ENCODE data around the gene ITPR3. TPM values are rescaled to one million over a fixed set of nuclear protein-coding genes. Genes with fewer than 3 reads are reported as not detected.

Gene ITPR3
- total RNA-seq, 1 experiment from 2014 or later, result 103 TPM

DNA sequence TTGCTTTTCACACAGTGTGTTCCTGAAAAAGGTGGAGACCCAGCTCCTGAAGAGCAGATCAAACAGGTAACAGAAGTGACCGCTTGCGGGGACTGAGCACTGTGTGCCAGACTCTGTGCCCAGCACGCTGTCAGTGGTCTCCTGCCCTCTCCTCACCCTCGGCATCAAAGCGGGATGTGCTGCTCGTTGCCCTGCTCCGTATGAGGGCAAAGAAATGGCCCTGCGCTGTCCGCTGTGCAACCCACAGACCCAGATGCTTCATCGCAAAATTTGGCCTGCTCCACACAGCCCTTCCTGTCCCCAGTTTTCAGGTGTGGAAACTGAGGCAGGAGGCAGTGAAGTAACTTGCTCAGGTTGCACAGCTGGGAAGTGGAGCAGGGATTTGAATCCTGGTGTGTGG, 76.7 kb downstream of the ITPR3 start:
- POLR2A ChIA-PET, result no interaction called here
- DNase-seq (ENCODE audit: low read depth, low spot score) (no peak), ATAC-seq (no peak)
- Histone ChIP-seq H3K9ac (ENCODE audit: low read length) (no peak overlapping the region), H3K4me2 (ENCODE audit: low read length) (no peak overlapping the region), H2AFZ (ENCODE audit: low read depth, low read length, poor library complexity, severe bottlenecking) (no peak overlapping the region), H3K4me1 (ENCODE audit: control insufficient read depth in 1 of 2, insufficient read depth in 2 of 2, low read length in 2 of 2) (peaks cover 4 to 11% of the 10 kb centered on the region in 2 experiments; a peak in 3 of 4 replicates), H4K20me1 (ENCODE audit: insufficient read depth) (no peaks in the 10 kb centered on the region), H3K79me2 (ENCODE audit: insufficient read depth, low read length) (peaks cover 9% of the 10 kb centered on the region; the same call in 1 of the 2 replicates), H3K9me2 (ENCODE audit: insufficient read depth) (no peaks in the 10 kb centered on the region), H3K9me3 (ENCODE audit: control insufficient read depth in 1 of 2, insufficient read depth in 1 of 2, low read depth in 1 of 2, low read length in 2 of 2) (no peaks in the 10 kb centered on the region), H3K4me3 (replicated peaks in 1 of 2; ENCODE audit: low read depth in 1 of 2, low read length in 2 of 2) (no peak overlapping the region), H3K36me3 (ENCODE audit: control insufficient read depth in 1 of 2, insufficient read depth in 2 of 2, low read length in 2 of 2) (peaks cover 31 to 77% of the 10 kb centered on the region in 2 experiments), H3K27ac (ENCODE audit: low read depth, low read length) (no peak overlapping the region; the same call in 1 of the 2 replicates), H3K27me3 (ENCODE audit: insufficient read depth, low read length) (no peaks in the 10 kb centered on the region)
- BruUV-seq (replicated peaks), result no TSS peak
- intact Hi-C loops (cut with micrococcal nuclease), result no loop called here
- TF ChIP-seq JUND (IDR thresholded peaks at IDR 0.05) (no peak), SRF (IDR thresholded peaks at IDR 0.05; ENCODE audit: low read depth) (no peak), EZH2 (IDR thresholded peaks at IDR 0.05) (no peak)
- RAD21 ChIA-PET (ENCODE audit: low non-redundant PET in 1 of 2, low total read pairs in 2 of 2, uncharacterized antibody in 2 of 2, unreplicated experiment in 2 of 2), result no interaction called here
- CTCF ChIA-PET, result no interaction called here

DNA sequence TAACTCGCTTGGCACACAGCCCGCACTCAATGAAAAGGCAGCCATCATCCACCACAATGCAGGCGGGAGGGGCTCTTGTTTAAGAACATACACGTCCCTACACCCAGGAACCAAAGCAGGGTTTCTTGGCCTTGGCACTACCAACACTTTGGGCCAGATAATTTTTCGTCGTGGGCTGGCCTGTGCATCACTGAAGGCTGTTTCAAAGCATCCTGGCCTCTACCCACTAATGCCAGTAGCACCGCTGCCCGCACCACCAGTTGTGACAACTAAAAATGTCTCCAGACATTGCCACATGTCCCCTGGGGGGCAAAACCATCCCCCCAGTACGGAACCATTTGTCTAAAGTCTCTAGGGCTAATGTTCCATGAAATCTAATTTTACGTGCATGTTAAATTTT, 77.4 kb downstream of the ITPR3 start:
- RAD21 ChIA-PET (ENCODE audit: low non-redundant PET in 1 of 2, low total read pairs in 2 of 2, uncharacterized antibody in 2 of 2, unreplicated experiment in 2 of 2), result no interaction called here
- Histone ChIP-seq H3K9me2 (ENCODE audit: insufficient read depth) (no peaks in the 10 kb centered on the region), H3K27me3 (ENCODE audit: insufficient read depth, low read length) (no peaks in the 10 kb centered on the region), H3K9me3 (ENCODE audit: control insufficient read depth in 1 of 2, insufficient read depth in 1 of 2, low read depth in 1 of 2, low read length in 2 of 2) (no peaks in the 10 kb centered on the region), H3K4me3 (replicated peaks in 1 of 2; ENCODE audit: low read depth in 1 of 2, low read length in 2 of 2) (no peak overlapping the region), H3K4me1 (ENCODE audit: control insufficient read depth in 1 of 2, insufficient read depth in 2 of 2, low read length in 2 of 2) (peaks cover 4 to 11% of the 10 kb centered on the region in 2 experiments; a peak in 3 of 4 replicates), H2AFZ (ENCODE audit: low read depth, low read length, poor library complexity, severe bottlenecking) (no peak overlapping the region), H3K36me3 (ENCODE audit: control insufficient read depth in 1 of 2, insufficient read depth in 2 of 2, low read length in 2 of 2) (peaks cover 31 to 73% of the 10 kb centered on the region in 2 experiments), H3K9ac (ENCODE audit: low read length) (no peak overlapping the region), H4K20me1 (ENCODE audit: insufficient read depth) (no peaks in the 10 kb centered on the region), H3K4me2 (ENCODE audit: low read length) (no peak overlapping the region), H3K27ac (ENCODE audit: low read depth, low read length) (no peak overlapping the region), H3K79me2 (ENCODE audit: insufficient read depth, low read length) (peaks cover 9% of the 10 kb centered on the region; the same call in 1 of the 2 replicates)
- POLR2A ChIA-PET, result no interaction called here
- intact Hi-C loops (cut with micrococcal nuclease), result no loop called here
- no TSS peak for BruUV-seq (replicated peaks)
- DNase-seq (ENCODE audit: low read depth, low spot score) (no peak), ATAC-seq (no peak)
- TF ChIP-seq, protein P1, sequence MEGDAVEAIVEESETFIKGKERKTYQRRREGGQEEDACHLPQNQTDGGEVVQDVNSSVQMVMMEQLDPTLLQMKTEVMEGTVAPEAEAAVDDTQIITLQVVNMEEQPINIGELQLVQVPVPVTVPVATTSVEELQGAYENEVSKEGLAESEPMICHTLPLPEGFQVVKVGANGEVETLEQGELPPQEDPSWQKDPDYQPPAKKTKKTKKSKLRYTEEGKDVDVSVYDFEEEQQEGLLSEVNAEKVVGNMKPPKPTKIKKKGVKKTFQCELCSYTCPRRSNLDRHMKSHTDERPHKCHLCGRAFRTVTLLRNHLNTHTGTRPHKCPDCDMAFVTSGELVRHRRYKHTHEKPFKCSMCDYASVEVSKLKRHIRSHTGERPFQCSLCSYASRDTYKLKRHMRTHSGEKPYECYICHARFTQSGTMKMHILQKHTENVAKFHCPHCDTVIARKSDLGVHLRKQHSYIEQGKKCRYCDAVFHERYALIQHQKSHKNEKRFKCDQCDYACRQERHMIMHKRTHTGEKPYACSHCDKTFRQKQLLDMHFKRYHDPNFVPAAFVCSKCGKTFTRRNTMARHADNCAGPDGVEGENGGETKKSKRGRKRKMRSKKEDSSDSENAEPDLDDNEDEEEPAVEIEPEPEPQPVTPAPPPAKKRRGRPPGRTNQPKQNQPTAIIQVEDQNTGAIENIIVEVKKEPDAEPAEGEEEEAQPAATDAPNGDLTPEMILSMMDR (IDR thresholded peaks at IDR 0.05 in 2 of 3, conservative IDR thresholded peaks at IDR 0.05 in 1 of 3; ENCODE audit: borderline replicate concordance in 1 of 3, insufficient read depth in 1 of 3, low read depth in 2 of 3, low read length in 2 of 3), result no peak
- TF ChIP-seq ELF1 (IDR thresholded peaks at IDR 0.05; ENCODE audit: borderline replicate concordance, low read depth), result no peak
- no peak for TF ChIP-seq YY1 (IDR thresholded peaks at IDR 0.05; ENCODE audit: extremely low read depth, insufficient replicate concordance, low read depth, low read length)
- TF ChIP-seq SP1 (IDR thresholded peaks at IDR 0.05; ENCODE audit: low read depth), result no peak
- TF ChIP-seq CBX3 (IDR thresholded peaks at IDR 0.05; ENCODE audit: low read depth), result no peak
- no peak for TF ChIP-seq CEBPB (IDR thresholded peaks at IDR 0.05; ENCODE audit: low read depth)
- TF ChIP-seq, protein P2, sequence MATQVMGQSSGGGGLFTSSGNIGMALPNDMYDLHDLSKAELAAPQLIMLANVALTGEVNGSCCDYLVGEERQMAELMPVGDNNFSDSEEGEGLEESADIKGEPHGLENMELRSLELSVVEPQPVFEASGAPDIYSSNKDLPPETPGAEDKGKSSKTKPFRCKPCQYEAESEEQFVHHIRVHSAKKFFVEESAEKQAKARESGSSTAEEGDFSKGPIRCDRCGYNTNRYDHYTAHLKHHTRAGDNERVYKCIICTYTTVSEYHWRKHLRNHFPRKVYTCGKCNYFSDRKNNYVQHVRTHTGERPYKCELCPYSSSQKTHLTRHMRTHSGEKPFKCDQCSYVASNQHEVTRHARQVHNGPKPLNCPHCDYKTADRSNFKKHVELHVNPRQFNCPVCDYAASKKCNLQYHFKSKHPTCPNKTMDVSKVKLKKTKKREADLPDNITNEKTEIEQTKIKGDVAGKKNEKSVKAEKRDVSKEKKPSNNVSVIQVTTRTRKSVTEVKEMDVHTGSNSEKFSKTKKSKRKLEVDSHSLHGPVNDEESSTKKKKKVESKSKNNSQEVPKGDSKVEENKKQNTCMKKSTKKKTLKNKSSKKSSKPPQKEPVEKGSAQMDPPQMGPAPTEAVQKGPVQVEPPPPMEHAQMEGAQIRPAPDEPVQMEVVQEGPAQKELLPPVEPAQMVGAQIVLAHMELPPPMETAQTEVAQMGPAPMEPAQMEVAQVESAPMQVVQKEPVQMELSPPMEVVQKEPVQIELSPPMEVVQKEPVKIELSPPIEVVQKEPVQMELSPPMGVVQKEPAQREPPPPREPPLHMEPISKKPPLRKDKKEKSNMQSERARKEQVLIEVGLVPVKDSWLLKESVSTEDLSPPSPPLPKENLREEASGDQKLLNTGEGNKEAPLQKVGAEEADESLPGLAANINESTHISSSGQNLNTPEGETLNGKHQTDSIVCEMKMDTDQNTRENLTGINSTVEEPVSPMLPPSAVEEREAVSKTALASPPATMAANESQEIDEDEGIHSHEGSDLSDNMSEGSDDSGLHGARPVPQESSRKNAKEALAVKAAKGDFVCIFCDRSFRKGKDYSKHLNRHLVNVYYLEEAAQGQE (IDR thresholded peaks at IDR 0.05; ENCODE audit: low read depth), result no peak
- no peak for TF ChIP-seq POLR2A (IDR thresholded peaks at IDR 0.05; ENCODE audit: borderline replicate concordance, extremely low read depth, insufficient read depth, insufficient read length)
- CTCF ChIA-PET, result interaction anchor here (0.9 kb wide), 1 partner anchor 109 kb away, joined by 3 read pairs; no protein-coding TSS in a partner anchor
